MCF 10A (cell line): ENCODE measurements around the gene KNDC1. TPM values are rescaled to one million over a fixed set of nuclear protein-coding genes. Genes with fewer than 3 reads are reported as not detected.

Experiments used
- BruUV-seq: library from RNA; stranded (reverse); fragments of 400-500 nt; replicated peaks from 2 replicates; lab custom pipeline; 2021; lab: Mats Ljungman, UMichigan
- CTCF ChIA-PET: fragments of 300-600 bp; sonication (Branson Sonifier 250); formaldehyde crosslinking; extraction: SDS; loops from one replicate; lab custom pipeline; 2021; ENCODE audit warnings: antibody characterized with exemption, inconsistent platforms; lab: Yijun Ruan, JAX
- POLR2A ChIA-PET: fragments of 300-600, 350-650 bp; sonication (Branson Sonifier 250); formaldehyde crosslinking; extraction: SDS; loops from one replicate; lab custom pipeline; 2020; ENCODE audit warnings: antibody characterized with exemption, inconsistent platforms; lab: Yijun Ruan, JAX
- DNase-seq: peaks from one replicate; pipeline ENCODE4 v3.0.0-alpha.2; 2018; ENCODE audit not compliant: unreplicated experiment
- H3K27ac Mint-ChIP-seq: one replicate; pipeline ENCODE4 v1.8.0; 2022; ENCODE audit warnings: mild to moderate bottlenecking, low read depth, mixed read lengths; ENCODE audit not compliant: unreplicated experiment
- H3K27me3 Mint-ChIP-seq: one replicate; pipeline ENCODE4 v1.8.0; 2022; ENCODE audit warnings: mixed read lengths; ENCODE audit not compliant: insufficient read depth, unreplicated experiment
- H3K36me3 Mint-ChIP-seq: one replicate; pipeline ENCODE4 v1.8.0; 2022; ENCODE audit warnings: mild to moderate bottlenecking, moderate library complexity, mixed read lengths; ENCODE audit not compliant: insufficient read depth, unreplicated experiment
- H3K4me1 Mint-ChIP-seq: one replicate; pipeline ENCODE4 v1.8.0; 2022; ENCODE audit warnings: mixed read lengths; ENCODE audit not compliant: insufficient read depth, unreplicated experiment
- H3K4me3 Mint-ChIP-seq: one replicate; pipeline ENCODE4 v1.8.0; 2022; ENCODE audit warnings: mild to moderate bottlenecking, moderate library complexity, mixed read lengths; ENCODE audit not compliant: unreplicated experiment
- H3K9me3 Mint-ChIP-seq: one replicate; pipeline ENCODE4 v1.8.0; 2022; ENCODE audit warnings: mixed read lengths; ENCODE audit not compliant: unreplicated experiment
- CTCF ChIP-seq: fragments of 200-600 bp; IDR thresholded peaks from one replicate; pipeline ENCODE4 v1.8.0; 2022; ENCODE audit warnings: antibody characterized with exemption, mild to moderate bottlenecking; ENCODE audit not compliant: unreplicated experiment
- intact Hi-C: fragments of 100-400 bp; cut with micrococcal nuclease; formaldehyde crosslinking; loops from 2 replicates; pipeline ENCODE4 v1.14.1; 2022
- total RNA-seq: library from RNA; stranded (reverse); gene quantifications from 2 replicates; pipeline ENCODE4 v1.2.3, GENCODE V29; 2022

KNDC1 gene
- total RNA-seq, 1 experiment from 2014 or later: 2.1 TPM

- Mint-ChIP-seq H3K36me3 (no peaks in the 10 kb centered on the region), H3K9me3 (no peaks in the 10 kb centered on the region), H3K27me3 (no peaks in the 10 kb centered on the region), H3K4me3 (no peak overlapping the region), H3K27ac (no peak overlapping the region), H3K4me1 (no peaks in the 10 kb centered on the region)
- ChIA-PET POLR2A (no interaction called here), CTCF (no interaction called here)
- no peak for TF ChIP-seq CTCF
- DNase-seq: no peak
- no TSS peak for BruUV-seq
- intact Hi-C loops: no loop called here
Observed at GRCh38 chr10:133202778-133203651, 43.0 kb downstream of the KNDC1 start.

GRCh38 chr10:133203652-133204195 lies 43.7 kb downstream of the KNDC1 start:
- Mint-ChIP-seq H3K27me3 (no peaks in the 10 kb centered on the region), H3K4me3 (no peak overlapping the region), H3K9me3 (no peaks in the 10 kb centered on the region), H3K36me3 (no peaks in the 10 kb centered on the region), H3K27ac (no peak overlapping the region), H3K4me1 (no peaks in the 10 kb centered on the region)
- intact Hi-C loops: no loop called here
- no TSS peak for BruUV-seq
- ChIA-PET CTCF (no interaction called here), POLR2A (no interaction called here)
- TF ChIP-seq CTCF: no peak
- no peak for DNase-seq

- no peak overlapping the region for H3K27ac Mint-ChIP-seq
- H3K4me3 Mint-ChIP-seq: no peak overlapping the region
- no peak for TF ChIP-seq CTCF
- no peaks in the 10 kb centered on the region for H3K27me3 Mint-ChIP-seq
- CTCF ChIA-PET: no interaction called here
- intact Hi-C loops: no loop called here
- POLR2A ChIA-PET: no interaction called here
- no peaks in the 10 kb centered on the region for H3K36me3 Mint-ChIP-seq
- H3K4me1 Mint-ChIP-seq: no peaks in the 10 kb centered on the region
- BruUV-seq: no TSS peak
- DNase-seq: no peak
- no peaks in the 10 kb centered on the region for H3K9me3 Mint-ChIP-seq
Observed at GRCh38 chr10:133204226-133205015, 44.4 kb downstream of the KNDC1 start.

GRCh38 chr10:133205146-133205545 lies 45.1 kb downstream of the KNDC1 start:
- no peak for TF ChIP-seq CTCF
- no peaks in the 10 kb centered on the region for H3K4me1 Mint-ChIP-seq
- no peak for DNase-seq
- H3K9me3 Mint-ChIP-seq: no peaks in the 10 kb centered on the region
- H3K36me3 Mint-ChIP-seq: no peaks in the 10 kb centered on the region
- no peaks in the 10 kb centered on the region for H3K27me3 Mint-ChIP-seq
- POLR2A ChIA-PET: no interaction called here
- H3K4me3 Mint-ChIP-seq: no peak overlapping the region
- CTCF ChIA-PET: no interaction called here
- intact Hi-C loops: no loop called here
- H3K27ac Mint-ChIP-seq: no peak overlapping the region
- BruUV-seq: no TSS peak
